ENCODE results near the gene CLNS1A.
"Not testable (repeated sequence)": the region's sequence is repeated elsewhere in the genome, so short reads cannot be mapped to it uniquely, and the experiment has no call there.

CLNS1A gene

DNA sequence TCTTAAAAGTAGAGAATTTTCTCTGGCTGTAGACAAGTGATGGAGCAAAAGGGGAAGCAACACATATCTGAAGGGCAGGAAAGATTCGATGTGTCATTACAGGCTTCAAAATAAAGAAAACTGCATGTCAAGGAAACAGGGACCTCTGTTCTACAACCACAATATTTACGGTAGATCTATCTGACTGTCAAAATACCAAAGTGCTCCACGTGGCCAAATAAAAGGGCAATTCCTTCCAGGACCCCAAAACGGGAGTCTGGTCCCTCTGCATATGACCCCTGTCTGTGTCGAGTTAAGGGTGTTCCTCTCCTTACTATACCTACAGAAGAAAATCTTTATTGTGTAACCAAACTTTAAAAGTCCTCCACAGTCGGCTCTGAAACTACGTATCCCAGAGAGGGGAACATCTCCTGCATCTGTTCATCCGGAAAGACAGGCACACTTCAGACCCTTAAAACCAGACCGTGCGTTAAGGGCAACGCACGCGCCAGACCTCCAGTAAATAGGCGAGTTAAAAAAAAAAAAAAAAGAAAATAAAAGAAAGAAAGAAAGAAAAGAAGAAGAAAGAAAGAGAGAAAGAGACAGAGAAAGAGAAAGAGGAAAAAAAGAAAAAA lies 756 bp downstream of the CLNS1A start:
- Histone ChIP-seq H3K4me3 (ENCODE audit: low read length in 2 of 2) (peak overlapping the region; percentile 94 to 95), H3K4ac (ENCODE audit: low read length) (no peak overlapping the region), H3K23ac (ENCODE audit: low read depth, low read length, poor library complexity) (no peak overlapping the region), H2BK120ac (ENCODE audit: low read depth, low read length) (no peak overlapping the region), H3K9ac (ENCODE audit: low read depth, low read length, poor library complexity) (no peak overlapping the region), H3K4me2 (ENCODE audit: insufficient read depth, low read length, poor library complexity, severe bottlenecking) (peak overlapping the region; percentile 66), H3K27ac (replicated peaks; ENCODE audit: low read length) (no peak overlapping the region), H4K8ac (ENCODE audit: low read depth, low read length) (no peak overlapping the region), H3K36me3 (replicated peaks in 1 of 2; ENCODE audit: control insufficient read depth in 2 of 2, insufficient read depth in 2 of 2, low read length in 2 of 2) (peaks cover 3 to 34% of the 10 kb centered on the region in 2 donors), H3K9me3 (replicated peaks in 1 of 2; ENCODE audit: control insufficient read depth in 2 of 2, insufficient read depth in 1 of 2, low read depth in 1 of 2, low read length in 2 of 2) (peaks cover 0 to 6% of the 10 kb centered on the region in 2 donors), H3K27me3 (ENCODE audit: control insufficient read depth in 3 of 3, insufficient read depth in 3 of 3, low read depth in 1 of 3, low read length in 3 of 3) (no peaks in the 10 kb centered on the region), H2AK5ac (ENCODE audit: low read depth, low read length) (no peak overlapping the region), H3K14ac (ENCODE audit: low read length) (no peak overlapping the region), H4K91ac (ENCODE audit: low read depth, low read length, poor library complexity) (no peak overlapping the region), H2BK5ac (ENCODE audit: low read length) (no peak overlapping the region), H2BK12ac (ENCODE audit: low read length) (no peak overlapping the region), H3K4me1 (ENCODE audit: control insufficient read depth in 2 of 2, insufficient read depth in 1 of 2, low read depth in 1 of 2, low read length in 2 of 2) (peaks cover 5 to 6% of the 10 kb centered on the region in 2 donors), H2BK15ac (ENCODE audit: low read length) (no peak overlapping the region), H3K18ac (ENCODE audit: low read length) (no peak overlapping the region), H2AFZ (ENCODE audit: low read length) (no peak overlapping the region), H3K79me1 (ENCODE audit: low read depth, low read length) (peaks cover 10% of the 10 kb centered on the region)
- no CpG with 5 or more reads among the region's 14 CpGs for WGBS, 2 donors (ENCODE audit: extremely low coverage in 2 of 2, insufficient read length in 2 of 2, insufficient replicate concordance in 1 of 2)
- no peak for DNase-seq (ENCODE audit: low spot score)

DNA sequence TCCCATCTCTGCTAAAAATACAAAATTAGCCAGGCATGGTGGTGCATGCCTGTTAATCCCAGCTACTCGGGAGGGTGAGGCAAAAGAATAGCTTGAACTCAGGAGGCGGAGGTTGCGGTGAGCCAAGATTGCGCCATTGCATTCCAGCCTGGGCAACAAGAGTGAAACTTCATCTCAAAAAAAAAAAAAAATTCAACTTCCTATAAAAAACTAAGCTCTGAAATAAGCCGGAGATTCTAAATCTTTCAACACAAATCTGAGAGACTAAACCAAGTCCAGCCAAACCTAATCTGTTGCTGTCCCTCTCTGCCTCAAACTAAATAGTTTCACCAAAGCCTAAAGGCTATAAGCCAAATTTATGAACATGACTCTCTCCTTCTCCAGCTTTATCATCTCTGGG lies 3.7 kb downstream of the CLNS1A start:
- H3K79me1 ChIP-seq (ENCODE audit: low read depth, low read length) = peaks cover 11% of the 10 kb centered on the region
- not testable (repeated sequence) for H4K91ac ChIP-seq (ENCODE audit: low read depth, low read length, poor library complexity); DNase-seq (ENCODE audit: low spot score); H3K4ac ChIP-seq (ENCODE audit: low read length); H3K4me1 ChIP-seq (ENCODE audit: control insufficient read depth in 2 of 2, insufficient read depth in 1 of 2, low read depth in 1 of 2, low read length in 2 of 2); H2BK120ac ChIP-seq (ENCODE audit: low read depth, low read length); H3K4me2 ChIP-seq (ENCODE audit: insufficient read depth, low read length, poor library complexity, severe bottlenecking); H2BK15ac ChIP-seq (ENCODE audit: low read length); H3K27me3 ChIP-seq (ENCODE audit: control insufficient read depth in 3 of 3, insufficient read depth in 3 of 3, low read depth in 1 of 3, low read length in 3 of 3); H3K9ac ChIP-seq (ENCODE audit: low read depth, low read length, poor library complexity); H3K18ac ChIP-seq (ENCODE audit: low read length); H2BK5ac ChIP-seq (ENCODE audit: low read length); H2AFZ ChIP-seq (ENCODE audit: low read length); H3K23ac ChIP-seq (ENCODE audit: low read depth, low read length, poor library complexity); H3K9me3 ChIP-seq (replicated peaks in 1 of 2; ENCODE audit: control insufficient read depth in 2 of 2, insufficient read depth in 1 of 2, low read depth in 1 of 2, low read length in 2 of 2); H3K14ac ChIP-seq (ENCODE audit: low read length); H3K27ac ChIP-seq (replicated peaks; ENCODE audit: low read length); H3K4me3 ChIP-seq (ENCODE audit: low read length in 2 of 2); H2BK12ac ChIP-seq (ENCODE audit: low read length); H4K8ac ChIP-seq (ENCODE audit: low read depth, low read length); H2AK5ac ChIP-seq (ENCODE audit: low read depth, low read length)
- no CpG with 5 or more reads among the region's 5 CpGs for WGBS, 2 donors (ENCODE audit: extremely low coverage in 2 of 2, insufficient read length in 2 of 2, insufficient replicate concordance in 1 of 2)
- peaks cover 4 to 58% of the 10 kb centered on the region in 2 donors for H3K36me3 ChIP-seq (replicated peaks in 1 of 2; ENCODE audit: control insufficient read depth in 2 of 2, insufficient read depth in 2 of 2, low read length in 2 of 2)

DNA sequence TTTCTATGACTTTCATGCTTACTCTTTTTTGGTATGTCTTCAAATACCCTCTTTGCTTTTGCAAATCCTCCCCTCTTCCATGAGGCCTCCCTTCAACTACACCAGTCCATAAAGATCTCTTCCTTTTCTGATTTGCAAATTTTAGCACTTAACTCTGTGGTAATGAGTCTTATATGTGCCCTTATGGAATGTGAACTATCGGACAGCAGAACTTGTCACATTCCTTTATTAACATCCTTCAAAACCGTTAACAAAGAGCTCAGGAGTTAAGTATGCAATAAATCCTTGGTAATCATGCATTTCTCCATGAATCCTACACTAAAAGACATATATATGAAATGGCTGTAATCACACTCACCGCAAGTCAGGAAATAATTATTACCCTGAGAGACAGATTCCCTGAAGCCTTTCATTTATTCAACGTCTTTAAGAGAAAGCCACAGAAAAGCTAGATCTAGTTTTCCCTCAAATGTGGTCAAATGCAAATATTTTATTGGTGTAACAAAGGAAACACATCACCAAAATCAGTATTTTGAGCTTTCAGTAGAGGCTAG lies 7.4 kb downstream of the CLNS1A start:
- no peak overlapping the region for H2BK120ac ChIP-seq (ENCODE audit: low read depth, low read length)
- H3K79me1 ChIP-seq (ENCODE audit: low read depth, low read length) = peaks cover 4% of the 10 kb centered on the region
- H2BK15ac ChIP-seq (ENCODE audit: low read length) = no peak overlapping the region
- H2AK5ac ChIP-seq (ENCODE audit: low read depth, low read length) = no peak overlapping the region
- DNase-seq (ENCODE audit: low spot score) = no peak
- no peak overlapping the region for H3K9ac ChIP-seq (ENCODE audit: low read depth, low read length, poor library complexity)
- no peak overlapping the region for H2BK12ac ChIP-seq (ENCODE audit: low read length)
- H3K27ac ChIP-seq (replicated peaks; ENCODE audit: low read length) = no peak overlapping the region
- no peak overlapping the region for H2BK5ac ChIP-seq (ENCODE audit: low read length)
- no CpG with 5 or more reads among the region's 4 CpGs for WGBS, 2 donors (ENCODE audit: extremely low coverage in 2 of 2, insufficient read length in 2 of 2, insufficient replicate concordance in 1 of 2)
- no peak overlapping the region for H4K91ac ChIP-seq (ENCODE audit: low read depth, low read length, poor library complexity)
- no peaks in the 10 kb centered on the region for H3K9me3 ChIP-seq (replicated peaks in 1 of 2; ENCODE audit: control insufficient read depth in 2 of 2, insufficient read depth in 1 of 2, low read depth in 1 of 2, low read length in 2 of 2)
- H2AFZ ChIP-seq (ENCODE audit: low read length) = no peak overlapping the region
- H3K18ac ChIP-seq (ENCODE audit: low read length) = no peak overlapping the region
- no peak overlapping the region for H3K4me2 ChIP-seq (ENCODE audit: insufficient read depth, low read length, poor library complexity, severe bottlenecking)
- no peaks in the 10 kb centered on the region for H3K4me1 ChIP-seq (ENCODE audit: control insufficient read depth in 2 of 2, insufficient read depth in 1 of 2, low read depth in 1 of 2, low read length in 2 of 2)
- H3K27me3 ChIP-seq (ENCODE audit: control insufficient read depth in 3 of 3, insufficient read depth in 3 of 3, low read depth in 1 of 3, low read length in 3 of 3) = no peaks in the 10 kb centered on the region
- no peak overlapping the region for H3K4ac ChIP-seq (ENCODE audit: low read length)
- H3K23ac ChIP-seq (ENCODE audit: low read depth, low read length, poor library complexity) = no peak overlapping the region
- H3K4me3 ChIP-seq (ENCODE audit: low read length in 2 of 2) = no peak overlapping the region
- H3K36me3 ChIP-seq (replicated peaks in 1 of 2; ENCODE audit: control insufficient read depth in 2 of 2, insufficient read depth in 2 of 2, low read length in 2 of 2) = peaks cover 5 to 79% of the 10 kb centered on the region in 2 donors
- H4K8ac ChIP-seq (ENCODE audit: low read depth, low read length) = no peak overlapping the region
- H3K14ac ChIP-seq (ENCODE audit: low read length) = no peak overlapping the region

DNA sequence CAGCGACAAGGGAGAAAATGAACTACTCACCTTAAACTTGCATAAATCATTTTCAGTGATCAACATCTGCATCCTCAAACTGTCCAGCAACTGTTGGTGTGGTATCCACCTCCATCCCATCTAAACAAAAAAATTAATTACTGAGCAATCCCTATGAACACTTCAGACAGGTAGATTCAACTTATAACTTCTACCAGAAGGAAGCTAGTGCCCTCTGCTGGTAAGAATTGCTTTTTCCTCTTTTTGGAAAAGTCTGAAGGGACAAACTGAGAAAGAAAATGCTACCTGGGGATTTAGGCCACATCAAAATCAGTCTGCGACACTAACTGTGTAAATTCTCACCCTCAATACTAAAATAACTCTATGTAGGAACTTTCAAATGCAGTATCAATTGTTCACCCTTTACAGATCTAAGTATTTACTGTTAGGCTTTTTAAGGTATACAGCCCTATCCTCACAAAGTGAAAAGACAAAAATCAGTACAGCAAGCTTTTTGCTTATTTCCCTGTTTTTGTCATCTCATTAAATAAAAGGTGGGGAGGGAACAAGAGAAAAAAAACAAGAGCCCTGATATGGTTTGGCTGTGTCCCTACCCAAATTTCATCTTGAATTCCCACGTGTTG lies 17.9 kb downstream of the CLNS1A start:
- Histone ChIP-seq H2BK15ac (ENCODE audit: low read length) (no peak overlapping the region), H3K18ac (ENCODE audit: low read length) (no peak overlapping the region), H2BK120ac (ENCODE audit: low read depth, low read length) (no peak overlapping the region), H2AFZ (ENCODE audit: low read length) (no peak overlapping the region), H3K9ac (ENCODE audit: low read depth, low read length, poor library complexity) (no peak overlapping the region), H2BK5ac (ENCODE audit: low read length) (no peak overlapping the region), H3K23ac (ENCODE audit: low read depth, low read length, poor library complexity) (no peak overlapping the region), H4K91ac (ENCODE audit: low read depth, low read length, poor library complexity) (no peak overlapping the region), H3K4me3 (ENCODE audit: low read length in 2 of 2) (no peak overlapping the region), H3K36me3 (replicated peaks in 1 of 2; ENCODE audit: control insufficient read depth in 2 of 2, insufficient read depth in 2 of 2, low read length in 2 of 2) (peaks cover 8 to 86% of the 10 kb centered on the region in 2 donors), H2AK5ac (ENCODE audit: low read depth, low read length) (no peak overlapping the region), H3K4ac (ENCODE audit: low read length) (no peak overlapping the region), H3K4me1 (ENCODE audit: control insufficient read depth in 2 of 2, insufficient read depth in 1 of 2, low read depth in 1 of 2, low read length in 2 of 2) (no peaks in the 10 kb centered on the region), H3K79me1 (ENCODE audit: low read depth, low read length) (no peaks in the 10 kb centered on the region), H2BK12ac (ENCODE audit: low read length) (no peak overlapping the region), H3K14ac (ENCODE audit: low read length) (no peak overlapping the region), H3K4me2 (ENCODE audit: insufficient read depth, low read length, poor library complexity, severe bottlenecking) (no peak overlapping the region), H3K9me3 (replicated peaks in 1 of 2; ENCODE audit: control insufficient read depth in 2 of 2, insufficient read depth in 1 of 2, low read depth in 1 of 2, low read length in 2 of 2) (no peaks in the 10 kb centered on the region), H4K8ac (ENCODE audit: low read depth, low read length) (no peak overlapping the region), H3K27ac (replicated peaks; ENCODE audit: low read length) (no peak overlapping the region), H3K27me3 (ENCODE audit: control insufficient read depth in 3 of 3, insufficient read depth in 3 of 3, low read depth in 1 of 3, low read length in 3 of 3) (no peaks in the 10 kb centered on the region)
- DNase-seq (ENCODE audit: low spot score) = peak; percentile 39
- WGBS, 2 donors (ENCODE audit: extremely low coverage in 2 of 2, insufficient read length in 2 of 2, insufficient replicate concordance in 1 of 2) = no CpG with 5 or more reads among the region's 3 CpGs

All from neuronal stem cell (in vitro differentiated cells).